BE2C (cell line): Measurements from ENCODE around the gene CALML5.

Experiments used
- DNase-seq: peaks from one replicate; pipeline ENCODE4 v3.0.0-alpha.2; 2020
- H3K27me3 ChIP-seq: fragments of 250-450 bp; sonication (Bioruptor Pico); 2 replicates; pipeline ENCODE4 v1.5.1; 2020; ENCODE audit warnings: mild to moderate bottlenecking
- H3K36me3 ChIP-seq: fragments of 250-450 bp; sonication (Bioruptor Pico); 2 replicates; pipeline ENCODE4 v1.5.1; 2020; ENCODE audit warnings: mild to moderate bottlenecking
- H3K4me1 ChIP-seq: fragments of 250-450 bp; sonication (Bioruptor Pico); 2 replicates; pipeline ENCODE4 v1.5.1; 2020
- H3K4me3 ChIP-seq: 2 replicates; pipeline ENCODE4 v1.5.1; 2011; ENCODE audit warnings: low read depth, low read length
- H3K9me3 ChIP-seq: fragments of 250-450 bp; sonication (Bioruptor Pico); 2 replicates; pipeline ENCODE4 v1.5.1; 2020
- CTCF ChIP-seq: IDR thresholded peaks from 2 replicates; pipeline ENCODE4 v1.5.1; 2012; ENCODE audit warnings: mild to moderate bottlenecking, low read depth, low read length

CALML5 gene

GRCh38 chr10:5509691-5510090, 10.3 kb upstream of the CALML5 start:
- Histone ChIP-seq H3K27me3 (no peaks in the 10 kb centered on the region), H3K4me1 (no peaks in the 10 kb centered on the region), H3K36me3 (no peaks in the 10 kb centered on the region), H3K9me3 (no peaks in the 10 kb centered on the region), H3K4me3 (no peak overlapping the region)
- DNase-seq: no peak
- TF ChIP-seq CTCF: no peak

GRCh38 chr10:5509236-5509635, 9.9 kb upstream of the CALML5 start:
- Histone ChIP-seq H3K9me3 (no peaks in the 10 kb centered on the region), H3K36me3 (no peaks in the 10 kb centered on the region), H3K27me3 (no peaks in the 10 kb centered on the region; the same call in 1 of the 2 replicates), H3K4me1 (no peaks in the 10 kb centered on the region), H3K4me3 (no peak overlapping the region)
- DNase-seq: no peak
- no peak for TF ChIP-seq CTCF

GRCh38 chr10:5508786-5509185, 9.4 kb upstream of the CALML5 start:
- H3K4me1 ChIP-seq: no peaks in the 10 kb centered on the region
- no peak overlapping the region for H3K4me3 ChIP-seq
- no peak for TF ChIP-seq CTCF
- no peaks in the 10 kb centered on the region; the same call in 1 of the 2 replicates for H3K27me3 ChIP-seq
- H3K36me3 ChIP-seq: no peaks in the 10 kb centered on the region
- DNase-seq: no peak
- no peaks in the 10 kb centered on the region for H3K9me3 ChIP-seq

GRCh38 chr10:5508161-5508604, 8.8 kb upstream of the CALML5 start:
- no peaks in the 10 kb centered on the region for H3K9me3 ChIP-seq
- no peak overlapping the region for H3K4me3 ChIP-seq
- TF ChIP-seq CTCF: no peak
- no peak for DNase-seq
- H3K36me3 ChIP-seq: no peaks in the 10 kb centered on the region
- no peaks in the 10 kb centered on the region for H3K4me1 ChIP-seq
- no peaks in the 10 kb centered on the region; the same call in 1 of the 2 replicates for H3K27me3 ChIP-seq

DNA sequence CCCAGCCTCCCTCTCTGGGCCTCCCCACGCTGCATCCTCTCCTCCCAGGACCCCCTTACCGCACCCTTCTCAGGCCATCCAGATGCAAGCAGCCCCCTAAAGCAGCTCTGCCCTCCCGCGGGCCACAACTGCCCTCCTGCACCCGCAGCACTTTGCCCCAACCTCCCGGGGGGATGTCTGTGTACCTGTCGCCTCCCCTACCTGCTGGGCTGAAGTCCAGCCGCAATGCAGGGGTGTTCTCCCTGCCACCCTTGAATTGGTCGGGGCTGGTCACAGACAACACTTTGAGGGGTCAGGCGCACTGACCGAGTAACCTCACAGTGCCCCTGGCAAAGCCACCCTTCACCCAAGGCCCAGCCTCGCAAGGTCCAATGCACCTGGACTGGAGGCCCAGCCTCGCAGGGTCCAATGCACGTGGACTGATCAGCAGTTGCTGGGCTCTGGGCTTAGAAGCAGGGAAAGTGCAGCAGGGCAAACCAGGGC, 8.3 kb upstream of the CALML5 start:
- no peaks in the 10 kb centered on the region for H3K4me1 ChIP-seq
- no peaks in the 10 kb centered on the region; the same call in 1 of the 2 replicates for H3K27me3 ChIP-seq
- DNase-seq: no peak
- TF ChIP-seq CTCF: no peak
- no peak overlapping the region for H3K4me3 ChIP-seq
- H3K9me3 ChIP-seq: no peaks in the 10 kb centered on the region
- no peaks in the 10 kb centered on the region for H3K36me3 ChIP-seq

DNA sequence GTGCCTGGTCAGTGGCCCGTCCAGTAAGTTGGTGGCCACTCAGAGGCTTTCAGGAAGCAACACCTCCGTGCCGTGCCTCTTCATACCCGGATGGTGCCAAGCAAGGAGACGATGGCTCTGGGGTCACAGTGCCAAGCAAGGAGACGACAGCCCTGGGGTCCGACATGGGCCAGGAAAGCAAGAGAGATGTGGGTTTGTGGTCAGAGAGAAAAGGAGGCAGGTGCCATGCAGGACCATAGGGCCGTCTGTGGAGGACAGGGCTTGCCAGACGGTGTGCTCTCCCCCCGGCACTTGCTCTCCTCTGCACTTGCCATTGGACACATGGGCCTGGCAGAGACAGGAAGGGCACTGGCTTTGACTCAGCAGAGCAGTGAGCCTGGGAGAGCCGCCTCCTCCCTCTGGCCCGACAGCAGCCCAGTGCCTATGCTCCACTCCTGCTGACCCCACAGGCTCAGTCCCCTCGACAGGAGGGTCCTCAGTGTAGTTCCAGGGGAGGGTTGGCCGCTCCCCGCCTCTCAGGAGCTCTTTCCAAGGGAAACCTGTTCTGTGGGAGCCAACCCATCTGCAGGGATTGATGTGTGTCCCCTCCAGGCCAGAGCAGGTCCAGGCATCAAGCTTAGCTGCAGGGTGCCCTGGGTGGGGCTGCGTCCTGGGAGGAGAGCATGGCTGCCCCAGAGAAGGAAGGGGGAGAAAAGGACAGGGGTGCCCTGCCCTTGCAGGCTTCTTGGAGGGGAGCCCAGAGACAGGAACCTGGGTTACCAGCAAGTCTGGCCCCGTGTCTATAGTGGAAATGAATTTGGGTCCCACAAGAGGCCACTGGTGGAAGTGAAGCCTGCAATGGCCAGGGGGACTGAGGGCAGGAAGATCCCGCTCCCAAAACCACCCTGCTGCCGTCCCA, 7.6 kb upstream of the CALML5 start:
- Histone ChIP-seq H3K36me3 (no peaks in the 10 kb centered on the region), H3K4me3 (no peak overlapping the region), H3K27me3 (no peaks in the 10 kb centered on the region; the same call in 1 of the 2 replicates), H3K9me3 (no peaks in the 10 kb centered on the region), H3K4me1 (no peaks in the 10 kb centered on the region)
- no peak for TF ChIP-seq CTCF
- no peak for DNase-seq
